ENCODE data around the gene BCAP31. TPM values are rescaled to one million over a fixed set of nuclear protein-coding genes. Genes with fewer than 3 reads are reported as not detected.
A peak's percentile ranks its signal among the peaks of the same experiment; 100 is the strongest.

BCAP31 gene
- total and polyA plus RNA-seq, 4 donors, result 101 to 130 (median 123) TPM

DNA sequence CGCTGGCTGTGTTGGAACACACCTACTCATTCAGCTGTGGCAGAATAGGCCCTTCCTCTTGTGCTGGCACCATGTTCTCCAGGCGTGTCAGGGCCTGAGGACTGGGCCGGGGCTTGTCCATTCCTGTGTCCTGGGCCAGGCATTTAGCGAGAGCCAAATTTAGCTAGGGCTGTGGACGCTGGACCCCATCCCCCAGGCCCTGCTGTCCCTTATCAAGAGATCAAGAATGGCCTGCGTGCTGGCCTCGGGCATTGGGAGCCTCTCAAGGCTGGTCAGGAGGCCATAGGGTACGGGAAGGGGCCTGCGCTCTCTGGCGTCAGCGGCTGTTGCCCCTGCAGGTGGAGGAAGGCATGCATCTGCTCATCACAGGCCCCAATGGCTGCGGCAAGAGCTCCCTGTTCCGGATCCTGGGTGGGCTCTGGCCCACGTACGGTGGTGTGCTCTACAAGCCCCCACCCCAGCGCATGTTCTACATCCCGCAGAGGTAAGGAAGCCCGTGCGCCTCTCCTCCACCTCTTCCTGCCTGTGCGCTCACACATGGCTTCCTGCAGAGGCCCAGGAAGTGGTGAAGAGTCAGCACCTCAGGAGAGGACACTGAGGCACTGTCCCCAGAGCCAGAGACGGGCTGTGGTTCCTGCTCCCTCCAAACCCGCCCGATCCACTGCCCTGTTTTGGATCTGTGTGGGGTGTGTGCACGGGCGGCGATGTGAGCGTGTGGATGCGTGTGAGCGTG is 15.7 kb upstream of the BCAP31 start:
- 87 to 93% methylated on average over 28 to 29 of the region's 29 CpGs for WGBS, 2 donors
- Histone ChIP-seq H3K4me1 (ENCODE audit: control insufficient read depth in 1 of 2, insufficient read depth in 2 of 2, low read length in 2 of 2) (no peaks in the 10 kb centered on the region), H3K27ac (ENCODE audit: low read depth in 1 of 2, low read length in 2 of 2) (no peak overlapping the region), H3K4me3 (ENCODE audit: low read length in 2 of 2) (no peak overlapping the region), H3K27me3 (ENCODE audit: control insufficient read depth in 1 of 2, insufficient read depth in 2 of 2, low read length in 1 of 2) (no peaks in the 10 kb centered on the region), H3K9me3 (ENCODE audit: control insufficient read depth, low read length) (no peaks in the 10 kb centered on the region), H3K36me3 (ENCODE audit: control insufficient read depth in 1 of 2, insufficient read depth in 2 of 2, low read length in 1 of 2) (no peaks in the 10 kb centered on the region)
- no peak for DNase-seq
- peak; percentile 36 for ATAC-seq (ENCODE audit: low FRiP score)
- intact Hi-C loops (cut with DNase I), result no loop called here

DNA sequence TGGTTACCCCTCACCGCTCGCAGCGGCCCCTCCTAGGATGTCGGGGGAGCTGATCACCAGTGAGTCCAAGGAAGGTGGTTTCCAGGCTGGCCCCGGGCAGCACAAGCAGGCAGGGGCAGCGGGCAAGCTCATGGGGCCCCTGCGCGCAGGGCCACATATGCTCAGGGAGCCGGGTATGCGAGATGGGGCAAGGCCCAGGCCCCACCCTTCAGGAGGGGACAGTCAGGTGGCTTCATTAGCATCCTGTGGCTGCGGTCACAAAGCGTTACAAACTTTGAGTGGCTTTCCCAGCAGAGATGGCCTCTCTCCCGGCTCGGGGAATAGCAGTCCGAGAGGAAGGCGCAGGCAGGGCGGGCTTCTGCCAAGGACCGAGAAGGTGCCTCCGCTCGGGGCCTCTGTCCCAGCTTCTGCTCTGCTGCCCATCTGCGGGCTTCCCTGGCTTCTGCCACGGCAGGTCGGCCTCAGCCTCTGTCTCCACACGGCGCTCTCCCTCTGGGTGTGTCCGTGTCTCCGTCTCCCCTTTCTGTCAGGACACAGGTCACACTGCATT is 13.9 kb upstream of the BCAP31 start:
- Histone ChIP-seq H3K4me3 (ENCODE audit: low read length in 2 of 2) (no peak overlapping the region), H3K9me3 (ENCODE audit: control insufficient read depth, low read length) (no peaks in the 10 kb centered on the region), H3K36me3 (ENCODE audit: control insufficient read depth in 1 of 2, insufficient read depth in 2 of 2, low read length in 1 of 2) (no peaks in the 10 kb centered on the region), H3K27ac (ENCODE audit: low read depth in 1 of 2, low read length in 2 of 2) (no peak overlapping the region), H3K27me3 (ENCODE audit: control insufficient read depth in 1 of 2, insufficient read depth in 2 of 2, low read length in 1 of 2) (no peaks in the 10 kb centered on the region), H3K4me1 (ENCODE audit: control insufficient read depth in 1 of 2, insufficient read depth in 2 of 2, low read length in 2 of 2) (no peaks in the 10 kb centered on the region)
- 89 to 96% methylated on average over 20 to 27 of the region's 27 CpGs for WGBS, 2 donors
- intact Hi-C loops (cut with DNase I), result no loop called here
- no peak for DNase-seq
- no peak for ATAC-seq (ENCODE audit: low FRiP score)

DNA sequence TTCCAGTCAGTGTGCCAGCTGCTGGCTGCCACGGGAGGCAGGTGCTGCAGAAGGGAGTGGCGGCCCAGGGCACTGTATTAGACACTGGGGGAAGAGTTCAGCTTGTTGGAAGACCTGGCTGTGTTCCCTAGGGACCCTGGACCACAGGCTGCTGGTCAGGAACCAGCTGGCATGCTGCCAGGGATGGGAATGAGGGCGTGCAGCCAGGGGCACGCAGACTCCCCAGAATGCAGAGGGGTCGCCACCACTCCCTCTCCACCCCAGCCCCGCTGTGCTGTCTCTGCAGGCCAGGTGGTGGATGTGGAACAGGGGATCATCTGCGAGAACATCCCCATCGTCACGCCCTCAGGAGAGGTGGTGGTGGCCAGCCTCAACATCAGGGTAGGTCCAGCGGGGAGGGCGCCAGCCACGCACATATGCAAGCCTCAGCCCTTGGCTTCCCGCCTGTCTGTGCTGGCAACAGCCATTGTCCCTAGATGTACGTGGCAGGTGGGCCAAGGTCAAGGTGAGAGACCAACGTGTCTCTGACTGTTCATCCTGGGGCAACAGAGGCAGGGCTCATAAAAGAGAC is 12.8 kb upstream of the BCAP31 start:
- no peaks in the 10 kb centered on the region for H3K4me1 ChIP-seq (ENCODE audit: control insufficient read depth in 1 of 2, insufficient read depth in 2 of 2, low read length in 2 of 2)
- H3K27ac ChIP-seq (ENCODE audit: low read depth in 1 of 2, low read length in 2 of 2), result no peak overlapping the region
- ATAC-seq (ENCODE audit: low FRiP score) (peak; percentile 33), DNase-seq (no peak)
- H3K36me3 ChIP-seq (ENCODE audit: control insufficient read depth in 1 of 2, insufficient read depth in 2 of 2, low read length in 1 of 2), result no peaks in the 10 kb centered on the region
- intact Hi-C loops (cut with DNase I), result no loop called here
- H3K9me3 ChIP-seq (ENCODE audit: control insufficient read depth, low read length), result no peaks in the 10 kb centered on the region
- H3K27me3 ChIP-seq (ENCODE audit: control insufficient read depth in 1 of 2, insufficient read depth in 2 of 2, low read length in 1 of 2), result no peaks in the 10 kb centered on the region
- H3K4me3 ChIP-seq (ENCODE audit: low read length in 2 of 2), result no peak overlapping the region
- WGBS, 2 donors, result 83 to 85% methylated on average over 15 of the region's 15 CpGs

DNA sequence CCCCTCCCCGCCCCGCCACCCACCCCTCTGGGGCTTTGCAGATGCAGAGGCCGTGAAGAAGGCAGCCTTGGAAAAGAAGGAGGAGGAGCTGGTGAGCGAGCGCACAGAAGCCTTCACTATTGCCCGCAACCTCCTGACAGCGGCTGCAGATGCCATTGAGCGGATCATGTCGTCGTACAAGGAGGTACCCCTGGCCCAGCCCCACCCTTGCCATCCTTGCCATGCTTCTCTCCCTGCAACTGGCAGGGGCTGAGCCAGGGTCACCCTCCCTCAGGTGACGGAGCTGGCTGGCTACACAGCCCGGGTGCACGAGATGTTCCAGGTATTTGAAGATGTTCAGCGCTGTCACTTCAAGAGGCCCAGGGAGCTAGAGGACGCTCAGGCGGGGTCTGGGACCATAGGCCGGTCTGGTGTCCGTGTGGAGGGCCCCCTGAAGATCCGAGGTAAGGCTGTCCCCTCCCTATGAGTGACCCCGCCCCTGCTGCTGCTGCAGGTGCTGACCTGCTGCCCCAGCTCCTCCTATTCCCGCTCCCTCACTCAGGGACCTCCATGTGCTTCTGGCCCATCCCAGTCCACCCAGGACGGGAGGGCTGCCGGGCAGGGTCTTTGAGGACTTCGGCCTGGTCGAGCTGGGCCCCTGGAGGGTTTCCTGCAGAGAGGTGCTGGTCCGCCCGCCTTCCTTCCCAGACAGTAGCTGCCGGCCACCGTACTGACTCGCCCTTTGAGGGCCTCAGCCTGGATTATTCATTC is 12.1 kb upstream of the BCAP31 start:
- ATAC-seq (ENCODE audit: low FRiP score), result no peak
- H3K4me3 ChIP-seq (ENCODE audit: low read length in 2 of 2), result no peak overlapping the region
- no peaks in the 10 kb centered on the region for H3K27me3 ChIP-seq (ENCODE audit: control insufficient read depth in 1 of 2, insufficient read depth in 2 of 2, low read length in 1 of 2)
- no peak overlapping the region for H3K27ac ChIP-seq (ENCODE audit: low read depth in 1 of 2, low read length in 2 of 2)
- DNase-seq, result no peak
- H3K9me3 ChIP-seq (ENCODE audit: control insufficient read depth, low read length), result no peaks in the 10 kb centered on the region
- intact Hi-C loops (cut with DNase I), result no loop called here
- no peaks in the 10 kb centered on the region for H3K4me1 ChIP-seq (ENCODE audit: control insufficient read depth in 1 of 2, insufficient read depth in 2 of 2, low read length in 2 of 2)
- WGBS, 2 donors, result 85 to 93% methylated on average over 29 to 30 of the region's 30 CpGs
- no peaks in the 10 kb centered on the region for H3K36me3 ChIP-seq (ENCODE audit: control insufficient read depth in 1 of 2, insufficient read depth in 2 of 2, low read length in 1 of 2)

DNA sequence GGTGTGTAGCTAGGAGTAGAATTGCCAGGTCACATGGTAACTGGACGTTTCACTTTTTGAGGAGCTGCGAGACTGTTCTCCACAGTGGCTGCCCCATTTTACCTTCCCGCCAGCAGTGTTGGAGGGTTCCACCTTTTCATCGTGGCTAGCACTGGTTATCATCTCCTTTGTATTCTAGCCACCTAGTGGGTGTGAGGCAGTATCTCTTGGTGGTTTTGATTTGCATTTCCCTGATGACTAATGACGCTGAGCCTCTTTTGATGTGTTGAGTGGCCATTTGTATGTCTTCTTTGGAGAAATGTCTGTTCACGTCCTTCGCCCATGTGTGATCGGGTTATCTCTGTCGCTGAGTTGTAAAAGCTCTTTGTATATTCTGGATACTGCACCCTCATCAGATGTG is 11.1 kb upstream of the BCAP31 start:
- Histone ChIP-seq H3K4me3 (ENCODE audit: low read length in 2 of 2) (no peak overlapping the region), H3K27me3 (ENCODE audit: control insufficient read depth in 1 of 2, insufficient read depth in 2 of 2, low read length in 1 of 2) (no peaks in the 10 kb centered on the region), H3K4me1 (ENCODE audit: control insufficient read depth in 1 of 2, insufficient read depth in 2 of 2, low read length in 2 of 2) (no peaks in the 10 kb centered on the region), H3K9me3 (ENCODE audit: control insufficient read depth, low read length) (no peaks in the 10 kb centered on the region), H3K27ac (ENCODE audit: low read depth in 1 of 2, low read length in 2 of 2) (no peak overlapping the region), H3K36me3 (ENCODE audit: control insufficient read depth in 1 of 2, insufficient read depth in 2 of 2, low read length in 1 of 2) (no peaks in the 10 kb centered on the region)
- intact Hi-C loops (cut with DNase I), result no loop called here
- ATAC-seq (ENCODE audit: low FRiP score), result no peak
- DNase-seq, result no peak
- WGBS, 2 donors, result 90 to 91% methylated on average over 9 of the region's 9 CpGs

GRCh38 chrX:153734871-153735270 is 10.7 kb upstream of the BCAP31 start:
- no peaks in the 10 kb centered on the region for H3K9me3 ChIP-seq (ENCODE audit: control insufficient read depth, low read length)
- H3K4me1 ChIP-seq (ENCODE audit: control insufficient read depth in 1 of 2, insufficient read depth in 2 of 2, low read length in 2 of 2), result no peaks in the 10 kb centered on the region
- intact Hi-C loops (cut with DNase I), result no loop called here
- no peak overlapping the region for H3K4me3 ChIP-seq (ENCODE audit: low read length in 2 of 2)
- no peaks in the 10 kb centered on the region for H3K36me3 ChIP-seq (ENCODE audit: control insufficient read depth in 1 of 2, insufficient read depth in 2 of 2, low read length in 1 of 2)
- no peak overlapping the region for H3K27ac ChIP-seq (ENCODE audit: low read depth in 1 of 2, low read length in 2 of 2)
- ATAC-seq (ENCODE audit: low FRiP score) (no peak), DNase-seq (no peak)
- WGBS, 2 donors, result 88 to 95% methylated on average over 2 of the region's 2 CpGs
- H3K27me3 ChIP-seq (ENCODE audit: control insufficient read depth in 1 of 2, insufficient read depth in 2 of 2, low read length in 1 of 2), result no peaks in the 10 kb centered on the region

DNA sequence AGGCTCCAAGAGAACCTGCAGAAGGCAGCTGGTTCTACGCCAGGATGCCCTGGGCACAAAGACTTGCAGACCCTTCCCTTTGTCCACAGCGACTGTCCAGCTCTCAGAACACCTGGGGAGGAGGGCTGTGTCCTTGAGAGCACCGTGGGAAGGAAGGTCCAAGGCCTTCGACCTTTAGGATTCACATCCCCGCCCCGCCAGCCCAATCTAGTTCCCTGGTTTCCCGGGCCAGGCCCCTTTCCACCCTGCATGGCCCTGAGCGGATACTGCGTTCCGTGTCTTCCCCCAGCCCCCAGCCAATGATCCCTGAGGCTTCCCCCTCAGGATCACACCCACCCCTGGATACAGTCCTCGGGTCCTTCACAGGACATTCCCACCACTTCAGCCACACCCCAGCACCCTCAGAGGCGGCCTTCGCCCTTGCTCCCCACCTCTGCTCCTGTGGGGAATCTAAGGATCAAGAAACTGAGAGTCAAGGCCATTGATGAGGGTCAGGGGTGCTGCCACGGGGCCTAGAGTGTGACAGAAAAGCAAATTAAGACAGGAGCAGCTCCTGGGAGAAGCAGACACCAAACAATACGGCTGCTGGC is 9.6 kb upstream of the BCAP31 start:
- no peaks in the 10 kb centered on the region for H3K27me3 ChIP-seq (ENCODE audit: control insufficient read depth in 1 of 2, insufficient read depth in 2 of 2, low read length in 1 of 2)
- H3K4me1 ChIP-seq (ENCODE audit: control insufficient read depth in 1 of 2, insufficient read depth in 2 of 2, low read length in 2 of 2), result no peaks in the 10 kb centered on the region
- H3K36me3 ChIP-seq (ENCODE audit: control insufficient read depth in 1 of 2, insufficient read depth in 2 of 2, low read length in 1 of 2), result no peaks in the 10 kb centered on the region
- H3K27ac ChIP-seq (ENCODE audit: low read depth in 1 of 2, low read length in 2 of 2), result no peak overlapping the region
- H3K4me3 ChIP-seq (ENCODE audit: low read length in 2 of 2), result no peak overlapping the region
- intact Hi-C loops (cut with DNase I), result no loop called here
- 83 to 93% methylated on average over 15 of the region's 15 CpGs for WGBS, 2 donors
- ATAC-seq (ENCODE audit: low FRiP score) (no peak), DNase-seq (no peak)
- no peaks in the 10 kb centered on the region for H3K9me3 ChIP-seq (ENCODE audit: control insufficient read depth, low read length)

DNA sequence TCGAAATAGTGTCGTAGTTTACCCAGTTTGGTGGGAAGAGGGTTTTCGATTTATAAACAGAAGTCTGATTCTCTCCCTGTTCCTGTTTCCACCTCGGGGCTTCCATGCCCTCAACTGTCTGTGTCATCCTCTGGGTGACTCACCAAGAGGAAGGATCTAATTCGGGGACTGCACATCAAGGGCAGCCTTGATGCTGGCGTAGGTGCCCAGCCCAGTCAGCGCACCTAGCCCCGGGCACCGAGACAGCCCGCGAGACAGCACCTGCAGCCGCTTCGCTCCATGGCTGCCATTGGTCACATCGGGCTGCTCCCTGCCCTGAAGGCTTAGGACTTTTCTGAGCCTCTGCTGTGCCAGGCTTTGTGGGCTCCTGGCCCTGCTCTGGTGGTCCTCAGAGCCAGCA is 8.2 kb upstream of the BCAP31 start:
- Histone ChIP-seq H3K27ac (ENCODE audit: low read depth in 1 of 2, low read length in 2 of 2) (no peak overlapping the region), H3K36me3 (ENCODE audit: control insufficient read depth in 1 of 2, insufficient read depth in 2 of 2, low read length in 1 of 2) (no peaks in the 10 kb centered on the region), H3K4me1 (ENCODE audit: control insufficient read depth in 1 of 2, insufficient read depth in 2 of 2, low read length in 2 of 2) (no peaks in the 10 kb centered on the region), H3K9me3 (ENCODE audit: control insufficient read depth, low read length) (no peaks in the 10 kb centered on the region), H3K4me3 (ENCODE audit: low read length in 2 of 2) (no peak overlapping the region), H3K27me3 (ENCODE audit: control insufficient read depth in 1 of 2, insufficient read depth in 2 of 2, low read length in 1 of 2) (no peaks in the 10 kb centered on the region)
- no peak for ATAC-seq (ENCODE audit: low FRiP score)
- DNase-seq, result peak in 1 of 2 donors; percentile 75
- WGBS, 2 donors, result 91 to 96% methylated on average over 14 of the region's 14 CpGs
- intact Hi-C loops (cut with DNase I), result no loop called here

Measured in aorta (tissue), 5 donors.